ENCODE results near the gene LIAS. TPM values are rescaled to one million over a fixed set of nuclear protein-coding genes. Genes with fewer than 3 reads are reported as not detected.

Gene LIAS
- total and polyA plus RNA-seq, 4 donors, result 8.6 to 26.7 (median 12.5) TPM

DNA sequence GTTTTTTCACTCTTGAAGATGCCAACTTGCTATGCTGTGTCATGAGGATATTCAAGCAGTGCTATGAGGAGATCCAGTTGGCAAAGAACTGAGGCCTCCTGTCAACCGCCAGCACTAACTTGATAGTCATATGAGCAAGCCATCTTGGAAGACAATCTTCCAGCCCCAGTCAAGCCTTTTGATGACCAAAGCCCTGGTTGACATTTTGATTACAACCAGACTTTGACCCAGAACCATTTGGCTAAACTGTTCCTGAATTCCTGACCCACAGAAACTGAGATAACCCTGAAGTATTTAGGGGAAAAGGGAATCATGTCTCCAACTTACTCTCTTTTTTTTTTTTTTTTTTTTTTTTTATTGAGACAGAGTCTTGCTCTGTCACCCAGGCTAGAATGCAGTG, 35.5 kb downstream of the LIAS start:
- Histone ChIP-seq H3K9ac (ENCODE audit: insufficient read depth in 1 of 2, low read length in 2 of 2) (no peak overlapping the region), H3K27me3 (ENCODE audit: control insufficient read depth in 3 of 3, insufficient read depth in 3 of 3, low read length in 2 of 3) (no peaks in the 10 kb centered on the region), H3K4me3 (no peak overlapping the region), H3K9me3 (ENCODE audit: control insufficient read depth in 4 of 4, insufficient read depth in 3 of 4, low read length in 3 of 4) (no peaks in the 10 kb centered on the region), H3K4me1 (ENCODE audit: control insufficient read depth in 5 of 5, insufficient read depth in 5 of 5, low read length in 5 of 5) (no peaks in the 10 kb centered on the region), H3K27ac (ENCODE audit: low read depth in 1 of 2, low read length in 1 of 2) (no peak overlapping the region), H3K36me3 (ENCODE audit: control insufficient read depth in 4 of 4, insufficient read depth in 4 of 4, low read length in 4 of 4) (peaks cover 2 to 7% (median 3%) of the 10 kb centered on the region in 4 donors)
- WGBS, 2 donors, result 94 to 95% methylated on average over 1 of the region's 1 CpG
- TF ChIP-seq, protein P1, sequence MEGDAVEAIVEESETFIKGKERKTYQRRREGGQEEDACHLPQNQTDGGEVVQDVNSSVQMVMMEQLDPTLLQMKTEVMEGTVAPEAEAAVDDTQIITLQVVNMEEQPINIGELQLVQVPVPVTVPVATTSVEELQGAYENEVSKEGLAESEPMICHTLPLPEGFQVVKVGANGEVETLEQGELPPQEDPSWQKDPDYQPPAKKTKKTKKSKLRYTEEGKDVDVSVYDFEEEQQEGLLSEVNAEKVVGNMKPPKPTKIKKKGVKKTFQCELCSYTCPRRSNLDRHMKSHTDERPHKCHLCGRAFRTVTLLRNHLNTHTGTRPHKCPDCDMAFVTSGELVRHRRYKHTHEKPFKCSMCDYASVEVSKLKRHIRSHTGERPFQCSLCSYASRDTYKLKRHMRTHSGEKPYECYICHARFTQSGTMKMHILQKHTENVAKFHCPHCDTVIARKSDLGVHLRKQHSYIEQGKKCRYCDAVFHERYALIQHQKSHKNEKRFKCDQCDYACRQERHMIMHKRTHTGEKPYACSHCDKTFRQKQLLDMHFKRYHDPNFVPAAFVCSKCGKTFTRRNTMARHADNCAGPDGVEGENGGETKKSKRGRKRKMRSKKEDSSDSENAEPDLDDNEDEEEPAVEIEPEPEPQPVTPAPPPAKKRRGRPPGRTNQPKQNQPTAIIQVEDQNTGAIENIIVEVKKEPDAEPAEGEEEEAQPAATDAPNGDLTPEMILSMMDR (IDR thresholded peaks at IDR 0.05; ENCODE audit: control extremely low read depth, extremely low read depth), result no peak
- DNase-seq (no peak), ATAC-seq (ENCODE audit: insufficient read depth, low FRiP score) (no peak)

DNA sequence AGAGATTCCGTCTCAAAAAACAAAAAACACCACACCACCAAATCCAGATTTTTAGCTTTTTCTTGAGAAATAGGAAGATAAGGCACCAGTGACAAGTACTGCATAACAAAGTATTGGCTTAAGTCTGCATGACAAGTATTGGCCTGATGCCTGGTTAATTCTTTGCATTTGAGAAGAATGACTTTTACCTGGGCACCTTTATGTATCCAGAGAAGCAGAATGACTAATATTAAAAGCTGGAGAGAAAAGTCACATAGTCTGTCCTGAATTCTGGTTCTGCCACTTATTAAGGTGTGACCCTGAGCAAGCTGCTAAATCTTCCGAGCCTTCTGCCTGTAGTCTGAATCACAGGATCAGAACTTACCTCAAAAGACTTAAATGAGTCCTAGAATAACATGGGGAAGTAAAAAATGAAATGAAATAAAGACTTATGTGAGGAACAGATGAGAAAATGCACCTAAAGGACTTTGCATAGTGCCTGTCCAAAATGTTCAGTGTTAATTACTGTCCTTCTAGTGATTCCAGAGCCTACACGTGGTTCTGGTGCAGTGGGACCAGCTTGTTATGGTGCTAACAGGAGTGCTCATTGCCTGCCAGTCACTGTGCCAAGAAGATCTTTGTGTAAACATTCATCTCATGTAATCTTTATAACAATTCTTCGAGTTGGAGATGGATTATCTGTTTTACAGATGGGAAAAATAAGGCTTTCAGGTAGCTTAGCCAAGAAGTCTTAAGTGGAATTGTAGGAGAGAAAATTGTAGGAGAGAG, 36.8 kb downstream of the LIAS start:
- 63 to 82% methylated on average over 4 of the region's 4 CpGs for WGBS, 2 donors
- H3K27ac ChIP-seq (ENCODE audit: low read depth in 1 of 2, low read length in 1 of 2), result no peak overlapping the region

DNA sequence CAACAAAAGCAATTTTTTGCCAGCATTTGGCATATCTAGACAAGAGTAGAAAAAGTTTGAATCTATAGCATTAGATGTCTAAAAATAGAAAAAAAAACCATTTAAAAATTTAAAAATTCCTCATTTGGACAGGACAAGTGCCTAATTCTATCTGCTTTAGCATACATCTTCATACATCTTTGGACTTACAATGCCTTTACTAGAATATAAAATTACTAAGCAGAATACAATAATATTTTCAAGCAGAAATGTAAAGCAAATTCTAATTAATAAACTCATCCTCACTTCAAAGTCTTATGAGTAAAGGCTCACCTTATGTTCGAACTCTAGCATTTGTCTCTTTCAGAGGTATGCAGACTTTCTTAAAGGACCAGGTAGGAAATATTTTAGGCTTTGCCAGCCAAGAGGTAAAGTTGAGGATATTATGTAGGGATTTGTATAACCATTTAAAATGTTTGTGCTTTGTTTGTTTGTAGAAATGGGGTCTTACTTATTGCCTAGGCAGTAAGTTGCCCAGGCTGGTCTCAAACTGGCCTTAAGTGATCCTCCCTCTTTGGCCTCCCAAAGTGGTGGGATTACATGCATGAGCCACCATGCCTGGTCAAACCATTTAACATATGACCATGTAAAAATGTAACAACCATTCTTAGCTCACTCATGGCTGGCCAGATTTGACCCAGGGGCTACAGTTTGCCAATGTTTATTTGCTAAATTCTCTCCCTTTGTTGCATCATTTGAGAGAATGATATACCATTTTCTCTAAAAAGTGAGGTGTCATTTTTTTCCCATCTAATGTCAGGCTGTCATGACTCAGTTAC, 39.3 kb downstream of the LIAS start:
- Histone ChIP-seq H3K4me1 (ENCODE audit: control insufficient read depth in 5 of 5, insufficient read depth in 5 of 5, low read length in 5 of 5) (no peaks in the 10 kb centered on the region), H3K27me3 (ENCODE audit: control insufficient read depth in 3 of 3, insufficient read depth in 3 of 3, low read length in 2 of 3) (no peaks in the 10 kb centered on the region), H3K36me3 (ENCODE audit: control insufficient read depth in 4 of 4, insufficient read depth in 4 of 4, low read length in 4 of 4) (peaks cover 8 to 20% (median 11%) of the 10 kb centered on the region in 4 donors), H3K9me3 (ENCODE audit: control insufficient read depth in 4 of 4, insufficient read depth in 3 of 4, low read length in 3 of 4) (no peaks in the 10 kb centered on the region), H3K4me3 (no peak overlapping the region), H3K9ac (ENCODE audit: insufficient read depth in 1 of 2, low read length in 2 of 2) (no peak overlapping the region), H3K27ac (ENCODE audit: low read depth in 1 of 2, low read length in 1 of 2) (no peak overlapping the region)
- DNase-seq (no peak), ATAC-seq (ENCODE audit: insufficient read depth, low FRiP score) (no peak)
- TF ChIP-seq, protein P1 (IDR thresholded peaks at IDR 0.05; ENCODE audit: control extremely low read depth, extremely low read depth), result no peak
- 90 to 94% methylated on average over 1 of the region's 1 CpG for WGBS, 2 donors

More for the DNA sequence above, 36.8 kb downstream of the LIAS start:
- Histone ChIP-seq H3K9ac (ENCODE audit: insufficient read depth in 1 of 2, low read length in 2 of 2) (no peak overlapping the region), H3K4me1 (ENCODE audit: control insufficient read depth in 5 of 5, insufficient read depth in 5 of 5, low read length in 5 of 5) (no peaks in the 10 kb centered on the region), H3K27me3 (ENCODE audit: control insufficient read depth in 3 of 3, insufficient read depth in 3 of 3, low read length in 2 of 3) (no peaks in the 10 kb centered on the region), H3K9me3 (ENCODE audit: control insufficient read depth in 4 of 4, insufficient read depth in 3 of 4, low read length in 3 of 4) (no peaks in the 10 kb centered on the region), H3K4me3 (no peak overlapping the region), H3K36me3 (ENCODE audit: control insufficient read depth in 4 of 4, insufficient read depth in 4 of 4, low read length in 4 of 4) (peaks cover 2 to 7% (median 4%) of the 10 kb centered on the region in 4 donors)
- DNase-seq (no peak), ATAC-seq (ENCODE audit: insufficient read depth, low FRiP score) (no peak)
- TF ChIP-seq, protein P1 (IDR thresholded peaks at IDR 0.05; ENCODE audit: control extremely low read depth, extremely low read depth), result no peak

Data from lung (tissue), 12 donors.